Measurements from ENCODE around the gene TREML4. TPM values are rescaled to one million over a fixed set of nuclear protein-coding genes. Genes with fewer than 3 reads are reported as not detected.
A peak's percentile ranks its signal among the peaks of the same experiment; 100 is the strongest.

Gene TREML4
- total and polyA plus RNA-seq, 2 of the 8 experiments (the other 6 are each of a cell fraction or from before 2014, with no cell fraction given), result not detected

DNA sequence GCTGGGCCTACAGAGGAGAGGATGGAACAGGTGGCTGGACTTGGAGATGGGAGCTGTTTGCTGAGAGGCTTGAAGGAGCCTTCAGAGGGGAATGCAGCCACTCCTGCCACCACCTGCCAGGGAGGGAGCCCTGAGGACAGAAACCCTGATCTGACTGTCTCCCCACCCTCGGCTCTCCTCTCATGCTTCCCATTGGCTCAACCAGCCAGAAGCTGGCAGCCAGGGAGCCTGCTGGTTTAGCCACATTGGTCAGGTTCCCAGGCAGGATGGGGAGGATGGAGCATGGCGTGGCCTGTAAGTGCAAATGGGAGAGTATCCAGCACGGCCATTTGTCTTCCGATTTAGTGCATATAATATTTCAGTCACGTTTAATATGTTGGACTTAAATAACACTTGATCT, 45.6 kb downstream of the TREML4 start:
- H3K4me3 ChIP-seq (ENCODE audit: extremely low read depth in 1 of 4, insufficient read depth in 2 of 4, low read depth in 3 of 4, low read length in 4 of 4), result no peak overlapping the region
- DNase-seq (ENCODE audit: low read depth in 1 of 2, low spot score in 2 of 2), result peak in 1 of 2 experiments; percentile 39

More for the DNA sequence above, 45.6 kb downstream of the TREML4 start:
- Histone ChIP-seq H3K27ac (ENCODE audit: low read depth, low read length) (no peak overlapping the region), H2BK5ac (ENCODE audit: low read depth, low read length) (no peak overlapping the region), H3K4me2 (ENCODE audit: insufficient read depth in 1 of 2, low read depth in 2 of 2, low read length in 2 of 2) (no peak overlapping the region), H3K4me1 (replicated peaks in 1 of 4; ENCODE audit: control insufficient read depth in 3 of 4, insufficient read depth in 4 of 4, low read length in 3 of 4) (no peaks in the 10 kb centered on the region; a peak in 1 of 7 replicates), H4K5ac (ENCODE audit: insufficient read length, low read depth, low read length) (no peak overlapping the region), H3K9ac (replicated peaks in 1 of 4; ENCODE audit: extremely low read depth in 1 of 4, low read depth in 3 of 4, low read length in 3 of 4) (no peak overlapping the region), H4K8ac (ENCODE audit: extremely low read depth, insufficient read depth, low read length) (no peak overlapping the region), H4K91ac (replicated peaks; ENCODE audit: insufficient read length, low read length) (no peak overlapping the region), H3K4ac (replicated peaks; ENCODE audit: insufficient read length, low read depth, low read length) (no peak overlapping the region), H2AFZ (ENCODE audit: low read length) (no peak overlapping the region), H2AK5ac (ENCODE audit: low read depth, low read length) (no peak overlapping the region), H4K20me1 (replicated peaks in 1 of 2; ENCODE audit: control insufficient read depth in 1 of 2, insufficient read depth in 2 of 2, low read length in 2 of 2) (peaks cover 0 to 4% of the 10 kb centered on the region in 2 experiments), H3K23ac (ENCODE audit: insufficient read length) (no peak overlapping the region), H3K18ac (ENCODE audit: extremely low read depth, low read length) (no peak overlapping the region), H3K9me3 (ENCODE audit: insufficient read depth in 2 of 2, low read depth in 1 of 2, low read length in 1 of 2) (0 out of 4 replicates have a peak, but pooled peaks cover 0 to 3% of the 10 kb centered on the region in 2 experiments), H2BK15ac (ENCODE audit: low read length) (no peak overlapping the region), H2BK20ac (ENCODE audit: low read length) (no peak overlapping the region), H2BK12ac (ENCODE audit: low read depth, low read length) (no peak overlapping the region), H3K56ac (replicated peaks; ENCODE audit: insufficient read length, low read depth, low read length) (no peak overlapping the region), H3K79me2 (ENCODE audit: control insufficient read depth in 1 of 2, insufficient read depth in 2 of 2, low read length in 2 of 2) (no peaks in the 10 kb centered on the region), H3K27me3 (replicated peaks in 1 of 4; ENCODE audit: control insufficient read depth in 3 of 4, extremely low read depth in 1 of 4, insufficient read depth in 3 of 4, low read length in 3 of 4) (no peaks in the 10 kb centered on the region; a peak in 2 of 7 replicates), H3K14ac (ENCODE audit: insufficient read length) (no peak overlapping the region), H3K79me1 (ENCODE audit: low read depth, low read length) (no peaks in the 10 kb centered on the region), H2BK120ac (replicated peaks; ENCODE audit: low read depth, low read length) (no peak overlapping the region), H3K23me2 (ENCODE audit: low read depth, low read length) (no peaks in the 10 kb centered on the region), H3K36me3 (ENCODE audit: control insufficient read depth in 2 of 4, insufficient read depth in 4 of 4, low read length in 3 of 4) (no peaks in the 10 kb centered on the region)
- WGBS, 2 experiments (ENCODE audit: extremely low coverage in 1 of 2, insufficient coverage in 1 of 2, insufficient read length in 1 of 2, insufficient replicate concordance in 2 of 2, low coverage in 1 of 2, low lambda C conversion rate in 2 of 2, missing lambda C conversion rate in 1 of 2), result 89% methylated on average over 5 of the region's 5 CpGs; no CpG with 5 or more reads in 1 of the 2 experiments
- TF ChIP-seq GABPA (IDR thresholded peaks at IDR 0.05; ENCODE audit: borderline replicate concordance, insufficient read depth, low read length) (no peak), FOSL1 (IDR thresholded peaks at IDR 0.05; ENCODE audit: insufficient read depth, low read depth, low read length) (no peak), KDM4A (IDR thresholded peaks at IDR 0.05; ENCODE audit: low read depth, low read length, severe bottlenecking) (no peak), TCF12 (IDR thresholded peaks at IDR 0.05; ENCODE audit: low read depth, low read length) (no peak), GTF2F1 (IDR thresholded peaks at IDR 0.05; ENCODE audit: borderline replicate concordance, low read depth, low read length) (no peak)
- ChIA-PET POLR2A (ENCODE audit: partially characterized antibody) (interaction anchor here (1.0 kb wide), 1 partner anchor 45 kb away, joined by 3 read pairs; no protein-coding TSS in a partner anchor), CTCF (ENCODE audit: partially characterized antibody) (interaction anchor here (0.8 to 1.8 kb wide), 4 partner anchors 23 to 266 kb away, joined by 3 to 5 read pairs (median 3); no protein-coding TSS in a partner anchor)
- FAIRE-seq, result no peak
